Endodermal cell (in vitro differentiated cells): ENCODE data around the gene RNMT. TPM values are rescaled to one million over a fixed set of nuclear protein-coding genes. Genes with fewer than 3 reads are reported as not detected.

Experiments used
- DNase-seq: peaks from one replicate; pipeline ENCODE4 v3.0.0-alpha.2; 2017
- H3K27ac ChIP-seq: 2 replicates; pipeline ENCODE4 v1.5.1; 2013; ENCODE audit warnings: mild to moderate bottlenecking, low read depth, low read length, moderate library complexity
- H3K27me3 ChIP-seq: 2 replicates; pipeline ENCODE4 v1.6.1; 2013; ENCODE audit warnings: mild to moderate bottlenecking, low read length, moderate library complexity; ENCODE audit not compliant: insufficient read depth, control insufficient read depth, poor library complexity, severe bottlenecking
- H3K36me3 ChIP-seq: 2 replicates; pipeline ENCODE4 v1.7.0; 2013; ENCODE audit warnings: mild to moderate bottlenecking, low read length, moderate library complexity; ENCODE audit not compliant: control insufficient read depth, insufficient read depth
- H3K4me1 ChIP-seq: one replicate; pipeline ENCODE4 v1.7.0; 2013; ENCODE audit warnings: low read length; ENCODE audit not compliant: control insufficient read depth, insufficient read depth
- H3K4me3 ChIP-seq: 2 replicates; pipeline ENCODE4 v1.5.1; 2013; ENCODE audit warnings: mild to moderate bottlenecking, low read length, moderate library complexity
- H3K9ac ChIP-seq: 2 replicates; pipeline ENCODE4 v1.6.1; 2013; ENCODE audit warnings: mild to moderate bottlenecking, low read length, moderate library complexity; ENCODE audit not compliant: poor library complexity, severe bottlenecking; ENCODE audit errors: extremely low read depth
- H3K9me3 ChIP-seq: 2 replicates; pipeline ENCODE4 v1.6.1; 2013; ENCODE audit warnings: mild to moderate bottlenecking, low read length, moderate library complexity; ENCODE audit not compliant: control insufficient read depth
- H3K27ac Mint-ChIP-seq: 2 replicates; pipeline ENCODE4 v1.8.0; 2020; ENCODE audit warnings: mixed read lengths
- H3K27me3 Mint-ChIP-seq: 2 replicates; pipeline ENCODE4 v1.8.0; 2021; ENCODE audit warnings: mild to moderate bottlenecking, mixed read lengths; ENCODE audit not compliant: insufficient read depth
- H3K36me3 Mint-ChIP-seq: 2 replicates; pipeline ENCODE4 v1.8.0; 2020; ENCODE audit warnings: low read depth, mixed read lengths
- H3K4me1 Mint-ChIP-seq: 2 replicates; pipeline ENCODE4 v1.8.0; 2020; ENCODE audit warnings: mixed read lengths
- H3K4me3 Mint-ChIP-seq: 2 replicates; pipeline ENCODE4 v1.8.0; 2020; ENCODE audit warnings: mild to moderate bottlenecking, moderate library complexity, mixed read lengths
- H3K9me3 Mint-ChIP-seq: 2 replicates; pipeline ENCODE4 v1.8.0; 2020; ENCODE audit warnings: mild to moderate bottlenecking, mixed read lengths
- WGBS, 2 experiments: methylation state at CpG; one replicate each; pipeline versions ENCODE4 v1.1.5 to v1.1.7; 2013; ENCODE audit warnings: missing lambda C conversion rate in 2 of 2, mixed read lengths in 1 of 2; ENCODE audit not compliant: insufficient coverage in 1 of 2, insufficient read length in 1 of 2; 5-methylcytosine and 5-hydroxymethylcytosine counted together
- total RNA-seq, 2 donors: library from RNA; stranded (reverse); fragmentation: NEBNext Ultra II Directional in 1 of 2; extraction: Animal tissue kit (Norgen Biotek cat#: 25700) in 1 of 2; gene quantifications; 2 replicates in 1 of 2; 3 replicates in 1 of 2; pipeline ENCODE4 v1.2.1, GENCODE V29; 2021
- TF ChIP-seq, protein P1 (sequence below): fragments of 200-600 bp; sonication (generic); conservative IDR thresholded peaks from 2 replicates; pipeline ENCODE4 v1.5.0; 2021; ENCODE audit warnings: antibody characterized with exemption, mild to moderate bottlenecking

Gene RNMT
- total RNA-seq, 2 donors from 2014 or later = 44.9 to 47.0 TPM

DNA sequence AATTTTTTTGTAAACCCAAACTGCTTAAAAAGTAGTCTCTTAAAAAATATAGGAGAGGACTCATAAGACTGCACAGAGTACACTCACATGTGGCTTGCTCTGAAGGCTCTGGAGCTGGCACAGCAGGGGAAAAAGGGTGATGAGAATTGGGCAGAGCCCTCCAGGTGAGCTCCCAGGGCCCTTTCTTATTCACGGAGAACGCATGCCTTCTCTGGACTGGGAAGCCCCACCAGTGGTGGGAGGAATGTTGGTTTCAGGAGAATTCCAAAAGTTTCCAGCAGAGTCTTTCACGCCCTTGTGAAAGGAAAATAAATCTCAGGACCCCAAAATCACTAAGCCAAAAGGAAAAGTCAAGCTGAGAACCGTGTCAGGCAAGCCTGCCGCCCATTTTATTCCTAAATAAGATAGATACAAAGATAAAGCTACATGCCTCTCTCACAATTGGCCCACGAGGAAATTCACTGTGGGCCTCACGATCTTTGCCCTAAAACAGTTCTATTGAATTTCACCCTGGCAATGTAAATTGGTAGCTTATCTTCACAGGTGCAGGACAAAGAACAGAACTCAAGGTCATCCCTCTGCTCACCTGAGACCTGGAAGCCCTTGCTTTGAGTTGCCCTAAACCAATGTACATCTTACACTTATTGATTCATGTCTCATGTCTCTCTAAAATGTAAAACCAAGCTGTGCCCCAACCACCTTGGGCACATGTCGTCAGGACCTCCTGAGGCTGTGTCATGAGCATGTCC, 82.0 kb downstream of the RNMT start:
- Mint-ChIP-seq H3K4me1 (peaks cover 73% of the 10 kb centered on the region), H3K9me3 (no peaks in the 10 kb centered on the region), H3K4me3 (peak overlapping the region; percentile 31), H3K27ac (peak overlapping the region; percentile 90), H3K36me3 (no peaks in the 10 kb centered on the region), H3K27me3 (peaks cover under 1% of the 10 kb centered on the region)
- no peaks in the 10 kb centered on the region for H3K36me3 ChIP-seq
- H3K27me3 ChIP-seq = no peaks in the 10 kb centered on the region
- H3K4me1 ChIP-seq = peaks cover 44% of the 10 kb centered on the region
- no peak overlapping the region for H3K27ac ChIP-seq
- TF ChIP-seq, protein P1, sequence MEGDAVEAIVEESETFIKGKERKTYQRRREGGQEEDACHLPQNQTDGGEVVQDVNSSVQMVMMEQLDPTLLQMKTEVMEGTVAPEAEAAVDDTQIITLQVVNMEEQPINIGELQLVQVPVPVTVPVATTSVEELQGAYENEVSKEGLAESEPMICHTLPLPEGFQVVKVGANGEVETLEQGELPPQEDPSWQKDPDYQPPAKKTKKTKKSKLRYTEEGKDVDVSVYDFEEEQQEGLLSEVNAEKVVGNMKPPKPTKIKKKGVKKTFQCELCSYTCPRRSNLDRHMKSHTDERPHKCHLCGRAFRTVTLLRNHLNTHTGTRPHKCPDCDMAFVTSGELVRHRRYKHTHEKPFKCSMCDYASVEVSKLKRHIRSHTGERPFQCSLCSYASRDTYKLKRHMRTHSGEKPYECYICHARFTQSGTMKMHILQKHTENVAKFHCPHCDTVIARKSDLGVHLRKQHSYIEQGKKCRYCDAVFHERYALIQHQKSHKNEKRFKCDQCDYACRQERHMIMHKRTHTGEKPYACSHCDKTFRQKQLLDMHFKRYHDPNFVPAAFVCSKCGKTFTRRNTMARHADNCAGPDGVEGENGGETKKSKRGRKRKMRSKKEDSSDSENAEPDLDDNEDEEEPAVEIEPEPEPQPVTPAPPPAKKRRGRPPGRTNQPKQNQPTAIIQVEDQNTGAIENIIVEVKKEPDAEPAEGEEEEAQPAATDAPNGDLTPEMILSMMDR = no peak
- no peak overlapping the region for H3K9ac ChIP-seq
- WGBS, 2 experiments = 45 to 60% methylated on average over 5 to 8 of the region's 8 CpGs
- DNase-seq = peak; percentile 64
- no peak overlapping the region for H3K4me3 ChIP-seq
- no peaks in the 10 kb centered on the region for H3K9me3 ChIP-seq

DNA sequence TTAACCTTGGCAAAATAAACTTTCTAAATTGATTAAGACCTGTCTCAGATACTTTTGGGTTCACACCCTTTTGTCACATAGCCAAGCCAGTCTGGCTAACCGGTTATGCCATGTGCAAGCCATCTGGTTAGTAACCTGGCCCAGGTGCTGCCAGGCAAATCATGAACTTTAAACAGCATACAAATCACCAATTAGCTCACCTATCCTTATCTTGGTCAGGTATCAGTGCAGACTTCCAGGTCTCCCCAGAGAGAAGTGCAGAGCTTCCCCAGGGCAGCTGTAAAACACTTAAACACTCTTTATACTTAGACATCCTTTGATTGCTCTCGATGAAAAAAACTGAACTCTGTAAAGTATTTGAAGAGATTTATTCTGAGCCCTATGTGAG, 82.6 kb downstream of the RNMT start:
- no peak for DNase-seq
- H3K27me3 Mint-ChIP-seq = no peaks in the 10 kb centered on the region
- no peaks in the 10 kb centered on the region for H3K9me3 ChIP-seq
- H3K27ac Mint-ChIP-seq = peak overlapping the region; percentile 90
- no peaks in the 10 kb centered on the region for H3K36me3 Mint-ChIP-seq
- WGBS, 2 experiments = 78% methylated on average over 2 of the region's 2 CpGs; no CpG with 5 or more reads in 1 of the 2 experiments
- no peaks in the 10 kb centered on the region for H3K36me3 ChIP-seq
- H3K4me1 Mint-ChIP-seq = peaks cover 76% of the 10 kb centered on the region
- no peaks in the 10 kb centered on the region for H3K9me3 Mint-ChIP-seq
- no peaks in the 10 kb centered on the region for H3K27me3 ChIP-seq
- H3K27ac ChIP-seq = no peak overlapping the region
- no peak overlapping the region for H3K9ac ChIP-seq
- peak overlapping the region; percentile 31 for H3K4me3 Mint-ChIP-seq
- TF ChIP-seq, protein P1 = no peak
- peak overlapping the region; percentile 28 for H3K4me3 ChIP-seq
- peaks cover 46% of the 10 kb centered on the region for H3K4me1 ChIP-seq

DNA sequence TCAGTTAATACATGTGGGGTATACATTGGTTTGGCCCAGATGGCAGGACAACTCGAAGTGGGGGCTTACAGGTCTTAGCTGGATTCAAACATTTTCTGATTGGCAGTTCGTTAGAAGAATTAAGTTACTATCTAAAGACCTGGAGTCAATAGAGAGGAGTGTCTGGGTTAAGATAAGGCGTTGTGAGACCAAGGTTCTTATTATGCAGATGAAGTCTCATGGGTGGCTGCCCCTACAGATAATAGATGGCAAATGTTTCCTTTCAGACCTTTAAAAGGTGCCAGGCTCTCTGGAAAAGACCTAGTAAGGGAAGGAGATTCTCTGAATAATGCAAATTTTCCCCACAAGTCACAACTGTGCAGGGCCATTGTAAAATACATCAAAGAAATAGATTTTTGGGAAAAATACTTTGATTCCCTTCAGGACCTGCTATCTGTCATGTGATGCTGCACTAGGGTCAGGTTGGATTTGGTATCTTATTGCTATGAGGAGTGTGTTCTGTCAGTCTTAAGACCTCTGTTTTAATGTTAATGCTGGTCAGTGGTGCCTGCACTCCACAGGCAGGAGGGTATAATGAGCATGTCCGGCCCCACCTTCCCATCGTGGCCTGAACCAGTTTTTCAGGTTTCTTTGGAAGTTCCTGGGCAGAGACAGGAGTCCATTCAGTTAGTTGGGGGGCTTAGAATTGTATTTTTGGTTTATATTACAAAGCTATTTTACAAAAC, 83.2 kb downstream of the RNMT start:
- H3K27me3 ChIP-seq = no peaks in the 10 kb centered on the region
- Mint-ChIP-seq H3K4me1 (peaks cover 70% of the 10 kb centered on the region), H3K9me3 (no peaks in the 10 kb centered on the region), H3K36me3 (no peaks in the 10 kb centered on the region), H3K27me3 (no peaks in the 10 kb centered on the region), H3K27ac (peak overlapping the region; percentile 90), H3K4me3 (peak overlapping the region; percentile 15)
- H3K4me1 ChIP-seq = peaks cover 43% of the 10 kb centered on the region
- WGBS, 2 experiments = 25 to 67% methylated on average over 3 to 5 of the region's 5 CpGs
- H3K9me3 ChIP-seq = no peaks in the 10 kb centered on the region
- no peaks in the 10 kb centered on the region for H3K36me3 ChIP-seq
- DNase-seq = peak; percentile 72
- H3K27ac ChIP-seq = no peak overlapping the region
- H3K4me3 ChIP-seq = peak overlapping the region; percentile 28
- H3K9ac ChIP-seq = no peak overlapping the region
- TF ChIP-seq, protein P1 = no peak
